ENCODE results near the gene LGALSL.

LGALSL gene

DNA sequence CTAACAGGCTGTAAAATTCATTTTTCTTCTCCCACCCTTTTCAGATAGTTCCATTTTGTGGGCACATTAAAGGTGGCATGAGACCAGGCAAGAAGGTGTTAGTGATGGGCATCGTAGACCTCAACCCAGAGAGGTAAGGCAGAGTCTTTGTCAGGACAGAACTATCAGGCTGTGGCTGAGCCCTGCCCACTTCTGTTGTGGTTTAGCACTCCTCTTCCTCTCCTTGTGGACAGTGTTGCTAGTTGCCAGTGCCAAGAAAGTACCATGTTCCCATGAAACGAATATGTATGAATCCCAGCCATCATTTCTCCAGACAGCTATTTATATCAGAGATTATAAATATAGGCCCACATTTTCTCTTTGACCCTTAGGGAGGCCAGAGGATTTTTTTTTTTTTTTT is 1.6 kb downstream of the LGALSL start:
- Mint-ChIP-seq H3K9me3 (no peaks in the 10 kb centered on the region), H3K27ac (no peak overlapping the region), H3K36me3 (ENCODE audit: low read depth) (no peaks in the 10 kb centered on the region), H3K27me3 (peaks cover 35% of the 10 kb centered on the region), H3K4me3 (peak overlapping the region; percentile 64), H3K4me1 (ENCODE audit: low read depth) (peaks cover 24% of the 10 kb centered on the region)
- intact Hi-C loops (cut with micrococcal nuclease): no loop called here

DNA sequence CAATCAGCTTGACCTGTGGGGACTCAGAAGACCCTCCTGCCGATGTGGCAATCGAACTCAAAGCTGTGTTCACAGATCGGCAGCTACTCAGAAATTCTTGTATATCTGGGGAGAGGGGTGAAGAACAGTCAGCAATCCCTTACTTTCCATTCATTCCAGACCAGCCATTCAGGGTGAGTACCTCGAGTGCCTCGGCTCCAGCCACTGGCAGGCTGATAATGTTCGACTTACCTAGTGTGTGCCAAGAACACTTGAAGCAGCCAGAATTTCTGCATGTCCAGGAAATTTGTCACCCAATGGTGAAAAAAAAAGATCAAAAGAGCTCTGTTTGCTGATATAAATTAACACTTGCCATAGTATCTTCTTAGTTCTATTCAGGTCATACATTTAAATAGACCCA is 2.3 kb downstream of the LGALSL start:
- intact Hi-C loops (cut with micrococcal nuclease): no loop called here
- Mint-ChIP-seq H3K27me3 (peaks cover 35% of the 10 kb centered on the region), H3K36me3 (ENCODE audit: low read depth) (no peaks in the 10 kb centered on the region), H3K4me3 (no peak overlapping the region), H3K9me3 (no peaks in the 10 kb centered on the region), H3K27ac (no peak overlapping the region), H3K4me1 (ENCODE audit: low read depth) (peaks cover 24% of the 10 kb centered on the region)

DNA sequence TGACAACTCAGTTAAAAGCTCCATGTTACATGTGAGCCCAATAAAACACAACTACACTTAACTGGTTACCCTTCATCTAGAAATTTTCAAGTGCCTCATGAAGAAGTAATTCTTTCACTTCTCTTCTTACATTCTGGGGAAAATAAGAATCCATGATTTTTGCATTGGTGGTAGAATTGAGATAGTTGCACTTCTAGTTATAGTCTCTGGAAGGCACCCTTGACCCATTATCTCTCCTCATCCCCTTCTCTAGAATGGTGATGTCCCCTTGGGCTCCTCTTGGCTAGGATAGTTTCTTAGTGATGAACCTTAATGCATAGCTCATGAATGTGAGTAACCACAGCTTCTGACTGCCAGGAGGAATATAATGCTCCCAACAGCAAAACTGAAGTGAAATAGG is 3.6 kb downstream of the LGALSL start:
- Mint-ChIP-seq H3K27ac (no peak overlapping the region), H3K4me1 (ENCODE audit: low read depth) (peaks cover 24% of the 10 kb centered on the region), H3K4me3 (no peak overlapping the region), H3K27me3 (peaks cover 27% of the 10 kb centered on the region), H3K9me3 (no peaks in the 10 kb centered on the region), H3K36me3 (ENCODE audit: low read depth) (no peaks in the 10 kb centered on the region)
- intact Hi-C loops (cut with micrococcal nuclease): no loop called here

DNA sequence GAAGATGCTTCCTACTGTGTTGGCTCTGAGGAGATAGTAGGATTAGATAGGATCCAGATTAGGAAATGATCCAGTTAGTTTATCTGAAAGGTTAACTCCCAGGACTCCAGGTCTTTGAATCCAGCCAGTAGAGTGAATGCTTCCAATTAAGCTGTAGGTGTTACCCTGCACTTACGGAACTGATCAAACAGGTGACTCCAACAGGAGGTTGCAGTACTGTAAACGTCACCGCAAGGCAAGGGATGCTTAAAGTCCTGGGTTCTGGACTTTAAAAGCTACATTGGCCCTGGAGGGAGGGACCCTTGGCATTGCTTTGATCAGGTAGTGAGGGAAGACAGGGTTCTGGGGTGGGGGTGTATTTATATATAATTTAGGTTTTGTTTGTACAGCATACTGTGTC is 5.6 kb downstream of the LGALSL start:
- H3K4me3 Mint-ChIP-seq: no peak overlapping the region
- H3K27ac Mint-ChIP-seq: no peak overlapping the region
- no peaks in the 10 kb centered on the region for H3K9me3 Mint-ChIP-seq
- intact Hi-C loops (cut with micrococcal nuclease): no loop called here
- H3K4me1 Mint-ChIP-seq (ENCODE audit: low read depth): peaks cover 18% of the 10 kb centered on the region
- H3K36me3 Mint-ChIP-seq (ENCODE audit: low read depth): no peaks in the 10 kb centered on the region
- H3K27me3 Mint-ChIP-seq: peaks cover 19% of the 10 kb centered on the region

DNA sequence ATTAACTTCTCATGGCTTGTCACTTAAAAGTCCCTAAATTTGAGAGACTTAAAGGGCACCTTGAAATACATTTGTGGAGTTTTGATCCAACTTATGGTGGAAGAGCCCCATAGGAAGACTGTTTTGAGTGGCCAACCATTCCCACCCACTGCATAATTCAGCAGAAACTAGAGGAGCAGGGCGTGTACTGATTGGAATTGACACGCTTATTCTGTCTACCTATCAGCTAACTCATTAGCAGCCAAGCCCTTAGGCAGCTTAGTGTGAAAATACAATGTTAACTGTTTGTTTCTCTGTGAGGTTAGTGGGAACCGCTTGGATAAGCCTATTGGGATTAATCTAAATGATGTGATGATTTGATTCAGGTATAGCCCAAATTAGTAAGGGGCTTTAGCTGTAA is 6.4 kb downstream of the LGALSL start:
- no peaks in the 10 kb centered on the region for H3K36me3 Mint-ChIP-seq (ENCODE audit: low read depth)

DNA sequence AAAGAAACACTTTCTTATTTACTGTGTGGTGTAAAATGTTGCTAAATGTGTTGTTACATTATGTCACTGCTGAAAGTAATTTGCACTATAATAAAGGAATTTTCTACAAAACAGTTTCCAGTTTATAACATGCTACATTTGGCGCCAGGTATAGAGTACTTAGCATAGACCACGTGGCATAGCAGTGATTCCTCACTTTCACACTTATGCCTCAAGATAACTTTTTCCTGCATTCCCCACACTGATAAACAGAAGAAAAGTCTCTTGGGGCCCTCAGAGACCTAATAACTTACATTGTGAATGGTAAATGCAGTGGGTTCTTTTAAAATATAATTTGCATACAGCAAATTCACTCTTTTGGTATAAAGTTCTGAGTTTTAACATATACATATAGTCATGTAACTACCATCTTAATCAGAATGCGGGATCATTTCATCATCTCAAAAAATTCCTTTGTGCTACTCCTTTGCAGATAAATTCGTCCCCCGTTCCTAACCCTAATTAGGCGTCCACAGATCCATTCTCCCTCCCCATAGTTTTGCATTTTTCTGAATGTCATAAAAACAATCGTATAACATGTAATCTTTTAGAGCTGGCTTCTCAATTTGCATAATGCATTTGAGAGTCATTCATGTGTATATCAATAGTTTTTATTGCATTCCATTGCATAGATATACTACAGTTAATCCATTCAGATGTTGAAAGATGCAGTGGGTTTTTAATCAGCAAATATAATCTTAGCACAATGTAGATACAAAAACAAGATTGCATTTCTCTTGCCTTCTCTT is 7.5 kb downstream of the LGALSL start:
- Mint-ChIP-seq H3K4me3 (no peak overlapping the region), H3K36me3 (ENCODE audit: low read depth) (no peaks in the 10 kb centered on the region), H3K27me3 (peaks cover 2% of the 10 kb centered on the region), H3K4me1 (ENCODE audit: low read depth) (peaks cover 8% of the 10 kb centered on the region), H3K27ac (no peak overlapping the region), H3K9me3 (no peaks in the 10 kb centered on the region)
- intact Hi-C loops (cut with micrococcal nuclease): no loop called here

More for the DNA sequence above, 6.4 kb downstream of the LGALSL start:
- Mint-ChIP-seq H3K27me3 (peaks cover 11% of the 10 kb centered on the region), H3K4me1 (ENCODE audit: low read depth) (peaks cover 11% of the 10 kb centered on the region), H3K27ac (no peak overlapping the region), H3K9me3 (no peaks in the 10 kb centered on the region), H3K4me3 (no peak overlapping the region)
- intact Hi-C loops (cut with micrococcal nuclease): no loop called here

DNA sequence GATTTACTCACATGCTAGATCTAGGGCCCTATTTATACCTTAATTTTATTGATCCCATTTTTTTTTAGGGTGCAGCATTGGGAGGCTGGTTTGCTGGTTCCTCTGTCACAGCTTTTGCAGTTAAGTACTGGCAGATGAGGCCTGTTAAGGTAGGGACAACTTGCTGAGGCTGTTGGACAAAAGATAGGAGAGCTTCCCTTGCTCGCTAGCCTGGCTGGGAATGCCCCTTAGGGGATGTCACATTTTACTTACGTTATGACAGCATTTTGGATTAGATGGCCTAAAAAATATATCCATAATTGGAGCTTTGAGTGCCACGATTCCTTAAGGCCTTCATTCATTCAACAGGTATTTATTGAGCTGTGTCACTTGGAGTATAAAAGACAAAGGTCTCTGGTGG is 8.2 kb downstream of the LGALSL start:
- intact Hi-C loops (cut with micrococcal nuclease): no loop called here
- no peak overlapping the region for H3K27ac Mint-ChIP-seq
- no peaks in the 10 kb centered on the region for H3K36me3 Mint-ChIP-seq (ENCODE audit: low read depth)
- no peaks in the 10 kb centered on the region for H3K9me3 Mint-ChIP-seq
- no peak overlapping the region for H3K4me3 Mint-ChIP-seq
- H3K27me3 Mint-ChIP-seq: peaks cover under 1% of the 10 kb centered on the region
- H3K4me1 Mint-ChIP-seq (ENCODE audit: low read depth): peaks cover 7% of the 10 kb centered on the region

DNA sequence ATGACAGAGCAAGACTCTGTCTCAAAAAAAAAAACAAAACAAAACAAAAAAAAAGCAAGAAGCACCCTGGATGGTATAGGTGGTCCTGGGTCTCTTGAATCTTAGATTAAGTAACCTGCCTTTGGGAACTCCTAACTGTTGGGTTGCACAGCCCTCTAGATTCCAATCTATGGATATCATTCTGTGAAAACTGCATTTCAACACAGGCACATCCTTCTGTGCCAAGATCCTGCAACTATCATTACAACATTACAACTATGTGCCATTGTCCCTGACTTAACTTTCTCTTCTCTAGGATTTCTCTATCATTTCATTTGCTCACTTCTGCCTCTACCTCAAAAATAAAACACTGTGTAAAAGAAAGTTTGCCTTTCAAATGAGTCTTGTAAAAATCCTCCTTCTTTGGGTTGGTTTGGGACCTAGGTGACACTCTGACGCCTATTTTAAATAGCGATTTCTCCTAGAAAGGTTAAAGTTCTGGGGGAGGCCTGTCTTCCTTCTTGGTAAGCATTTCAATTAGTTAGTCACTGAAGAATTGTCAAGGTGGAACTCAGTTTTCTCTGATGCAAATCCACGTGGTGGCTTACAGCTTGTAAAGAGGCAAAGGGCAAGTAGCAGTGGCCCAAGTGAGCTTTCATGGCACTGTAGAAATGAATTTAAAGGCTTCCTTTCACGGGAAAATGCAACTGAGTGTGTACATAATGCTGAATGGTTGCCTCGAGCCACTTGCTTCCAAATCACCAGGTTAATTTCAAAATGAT is 9.2 kb downstream of the LGALSL start:
- H3K27ac Mint-ChIP-seq: no peak overlapping the region
- H3K4me1 Mint-ChIP-seq (ENCODE audit: low read depth): peaks cover 11% of the 10 kb centered on the region
- no peaks in the 10 kb centered on the region for H3K36me3 Mint-ChIP-seq (ENCODE audit: low read depth)
- intact Hi-C loops (cut with micrococcal nuclease): no loop called here
- no peaks in the 10 kb centered on the region for H3K9me3 Mint-ChIP-seq
- no peak overlapping the region for H3K4me3 Mint-ChIP-seq
- H3K27me3 Mint-ChIP-seq: no peaks in the 10 kb centered on the region

DNA sequence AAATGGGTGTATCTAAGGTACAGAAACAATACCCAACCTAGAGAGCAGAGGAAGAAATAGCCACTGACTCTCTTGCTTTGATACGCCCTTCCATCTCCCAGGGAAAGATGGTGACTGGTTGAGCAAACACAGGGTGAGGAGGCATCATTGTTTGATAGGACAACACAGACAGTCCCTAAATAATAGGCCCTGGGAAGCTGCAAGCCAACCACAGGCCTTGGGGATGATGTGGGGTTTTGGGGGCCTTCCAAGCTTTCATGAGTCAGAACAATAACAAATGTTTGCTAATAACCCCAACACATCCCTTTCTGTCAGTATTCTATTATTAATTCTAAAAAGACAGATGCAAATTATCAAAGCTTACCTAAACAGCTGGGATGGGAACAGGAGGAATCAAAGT is 9.8 kb downstream of the LGALSL start:
- Mint-ChIP-seq H3K4me3 (no peak overlapping the region), H3K27me3 (no peaks in the 10 kb centered on the region), H3K4me1 (ENCODE audit: low read depth) (peaks cover 16% of the 10 kb centered on the region), H3K9me3 (no peaks in the 10 kb centered on the region), H3K27ac (no peak overlapping the region), H3K36me3 (ENCODE audit: low read depth) (no peaks in the 10 kb centered on the region)
- intact Hi-C loops (cut with micrococcal nuclease): no loop called here

DNA sequence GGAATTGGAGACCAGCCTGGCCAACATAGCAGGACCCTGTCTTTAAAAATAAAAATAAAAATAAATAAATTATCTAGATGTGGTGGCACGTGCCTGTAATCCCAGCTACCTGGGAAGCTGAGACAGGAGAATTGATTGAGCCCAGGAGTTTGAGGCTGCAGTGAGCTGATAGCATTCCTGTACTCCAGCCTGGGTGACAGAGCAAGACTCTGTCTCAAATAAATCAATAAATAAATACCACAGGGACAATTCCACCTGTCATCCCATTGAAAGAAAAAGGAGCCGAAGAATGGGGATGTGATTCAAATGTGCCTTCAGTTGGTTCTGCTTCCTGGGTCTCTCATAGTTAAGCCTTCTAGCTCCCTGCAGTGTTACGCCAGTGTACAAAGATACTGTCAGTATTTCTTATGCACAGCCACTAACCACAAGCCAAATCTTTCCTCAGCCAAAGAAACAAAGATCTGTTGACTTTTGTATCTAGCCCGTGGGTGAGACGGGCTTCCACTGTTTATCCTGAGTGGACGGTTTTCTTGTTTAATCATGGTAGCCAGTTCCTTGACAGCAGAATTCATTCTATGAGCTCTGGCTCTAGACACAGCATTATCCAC is 12.6 kb downstream of the LGALSL start:
- Mint-ChIP-seq H3K9me3 (no peaks in the 10 kb centered on the region), H3K36me3 (ENCODE audit: low read depth) (no peaks in the 10 kb centered on the region), H3K27ac (no peak overlapping the region), H3K4me3 (no peak overlapping the region), H3K27me3 (no peaks in the 10 kb centered on the region), H3K4me1 (ENCODE audit: low read depth) (peaks cover 16% of the 10 kb centered on the region)
- intact Hi-C loops (cut with micrococcal nuclease): no loop called here

DNA sequence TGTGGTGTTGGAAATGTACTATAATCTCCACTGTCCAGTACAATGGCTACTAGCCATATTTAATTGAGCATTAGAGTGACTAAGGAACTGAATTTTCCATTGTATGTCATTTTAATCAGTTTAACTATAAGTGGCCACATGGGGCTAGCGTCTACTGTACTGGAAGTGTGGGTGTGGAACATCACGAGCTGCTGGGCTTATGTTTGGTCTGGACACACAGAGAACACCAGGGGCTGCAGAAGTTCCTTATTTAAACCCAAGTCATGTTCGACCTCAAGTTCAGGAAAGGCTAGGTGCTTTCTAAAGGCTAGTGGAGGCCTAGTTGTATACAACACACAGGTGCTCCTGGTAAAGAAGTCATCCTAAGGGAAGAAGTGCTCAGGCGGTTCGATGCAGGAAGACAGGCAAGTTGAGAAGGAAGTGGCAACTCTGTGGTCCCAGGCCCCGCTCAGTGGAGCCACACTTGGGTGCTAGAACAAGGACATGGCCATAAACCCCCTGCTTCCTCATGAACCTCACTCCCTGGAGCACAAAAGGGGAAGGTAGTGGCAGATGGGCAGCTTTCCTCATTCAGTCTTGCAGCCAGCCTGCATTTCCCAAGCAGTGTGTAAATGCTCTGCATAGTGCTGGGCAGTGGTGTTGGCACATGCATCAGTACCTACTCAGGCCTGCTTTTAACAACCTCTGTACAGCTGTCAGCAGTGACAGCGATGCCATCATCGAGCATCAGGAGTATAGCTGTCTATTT is 13.3 kb downstream of the LGALSL start:
- Mint-ChIP-seq H3K36me3 (ENCODE audit: low read depth) (no peaks in the 10 kb centered on the region), H3K9me3 (no peaks in the 10 kb centered on the region), H3K27me3 (peaks cover 2% of the 10 kb centered on the region), H3K4me1 (ENCODE audit: low read depth) (peaks cover 16% of the 10 kb centered on the region), H3K4me3 (no peak overlapping the region), H3K27ac (no peak overlapping the region)
- intact Hi-C loops (cut with micrococcal nuclease): no loop called here

DNA sequence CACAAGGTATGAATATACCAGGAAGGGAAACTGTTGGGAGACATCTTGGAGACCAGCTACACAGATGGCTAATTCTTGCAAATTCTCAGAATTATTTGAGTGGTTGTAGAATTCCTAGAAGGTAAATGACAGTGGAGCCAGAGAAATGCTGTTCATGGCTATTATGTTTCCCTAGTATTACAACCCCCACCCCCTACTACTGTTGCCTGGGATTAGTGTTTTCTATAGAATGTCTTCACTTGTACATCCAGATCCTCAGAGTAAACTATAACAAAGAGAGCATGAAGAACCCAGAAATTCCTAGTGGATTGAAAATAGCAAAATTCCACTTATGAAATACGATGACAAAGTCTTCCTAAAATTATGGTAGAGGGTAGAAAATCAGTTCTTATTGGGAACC is 15.3 kb downstream of the LGALSL start:
- H3K9me3 Mint-ChIP-seq: no peaks in the 10 kb centered on the region
- H3K27ac Mint-ChIP-seq: no peak overlapping the region
- H3K4me3 Mint-ChIP-seq: no peak overlapping the region
- H3K4me1 Mint-ChIP-seq (ENCODE audit: low read depth): peaks cover 20% of the 10 kb centered on the region
- peaks cover 4% of the 10 kb centered on the region for H3K27me3 Mint-ChIP-seq
- H3K36me3 Mint-ChIP-seq (ENCODE audit: low read depth): no peaks in the 10 kb centered on the region
- intact Hi-C loops (cut with micrococcal nuclease): no loop called here

DNA sequence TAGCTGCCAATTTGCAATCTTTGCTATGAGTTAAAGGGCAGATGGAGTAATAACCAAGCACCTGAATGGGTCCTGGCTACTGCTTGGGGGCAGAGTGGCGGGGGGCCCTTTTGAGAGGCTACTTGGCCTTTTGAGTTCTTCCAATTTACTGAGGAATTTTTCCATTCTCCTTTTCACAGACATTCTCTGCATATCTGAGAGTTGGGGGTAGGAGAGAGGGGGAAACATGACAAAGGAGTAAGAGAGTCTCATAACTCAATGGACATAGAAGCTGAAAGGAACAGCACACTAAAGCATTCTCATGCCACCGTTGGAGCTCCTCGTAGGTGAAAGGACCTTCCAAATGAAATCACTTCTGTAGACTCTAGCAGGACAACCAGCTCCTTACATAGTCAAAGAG is 16.1 kb downstream of the LGALSL start:
- Mint-ChIP-seq H3K4me1 (ENCODE audit: low read depth) (peaks cover 27% of the 10 kb centered on the region), H3K27me3 (peaks cover 4% of the 10 kb centered on the region), H3K36me3 (ENCODE audit: low read depth) (no peaks in the 10 kb centered on the region), H3K27ac (no peak overlapping the region), H3K4me3 (no peak overlapping the region), H3K9me3 (no peaks in the 10 kb centered on the region)
- intact Hi-C loops (cut with micrococcal nuclease): no loop called here

Data from dendritic cell treated with granulocyte-macrophage colony-stimulating factor and Interleukin-4, amounts not matched to agents 40 ng/mL and 50 ng/mL, for 4 days (primary cell).